MCF 10A (cell line): Measurements from ENCODE around the gene ACTL9. TPM values are rescaled to one million over a fixed set of nuclear protein-coding genes. Genes with fewer than 3 reads are reported as not detected.

Experiments used
- BruUV-seq: library from RNA; stranded (reverse); fragments of 400-500 nt; replicated peaks from 2 replicates; lab custom pipeline; 2021; lab: Mats Ljungman, UMichigan
- CTCF ChIA-PET: fragments of 300-600 bp; sonication (Branson Sonifier 250); formaldehyde crosslinking; extraction: SDS; loops from one replicate; lab custom pipeline; 2021; ENCODE audit warnings: antibody characterized with exemption, inconsistent platforms; lab: Yijun Ruan, JAX
- POLR2A ChIA-PET: fragments of 300-600, 350-650 bp; sonication (Branson Sonifier 250); formaldehyde crosslinking; extraction: SDS; loops from one replicate; lab custom pipeline; 2020; ENCODE audit warnings: antibody characterized with exemption, inconsistent platforms; lab: Yijun Ruan, JAX
- DNase-seq: peaks from one replicate; pipeline ENCODE4 v3.0.0-alpha.2; 2018; ENCODE audit not compliant: unreplicated experiment
- H3K27ac Mint-ChIP-seq: one replicate; pipeline ENCODE4 v1.8.0; 2022; ENCODE audit warnings: mild to moderate bottlenecking, low read depth, mixed read lengths; ENCODE audit not compliant: unreplicated experiment
- H3K27me3 Mint-ChIP-seq: one replicate; pipeline ENCODE4 v1.8.0; 2022; ENCODE audit warnings: mixed read lengths; ENCODE audit not compliant: insufficient read depth, unreplicated experiment
- H3K36me3 Mint-ChIP-seq: one replicate; pipeline ENCODE4 v1.8.0; 2022; ENCODE audit warnings: mild to moderate bottlenecking, moderate library complexity, mixed read lengths; ENCODE audit not compliant: insufficient read depth, unreplicated experiment
- H3K4me1 Mint-ChIP-seq: one replicate; pipeline ENCODE4 v1.8.0; 2022; ENCODE audit warnings: mixed read lengths; ENCODE audit not compliant: insufficient read depth, unreplicated experiment
- H3K4me3 Mint-ChIP-seq: one replicate; pipeline ENCODE4 v1.8.0; 2022; ENCODE audit warnings: mild to moderate bottlenecking, moderate library complexity, mixed read lengths; ENCODE audit not compliant: unreplicated experiment
- H3K9me3 Mint-ChIP-seq: one replicate; pipeline ENCODE4 v1.8.0; 2022; ENCODE audit warnings: mixed read lengths; ENCODE audit not compliant: unreplicated experiment
- intact Hi-C: fragments of 100-400 bp; cut with micrococcal nuclease; formaldehyde crosslinking; loops from 2 replicates; pipeline ENCODE4 v1.14.1; 2022
- total RNA-seq: library from RNA; stranded (reverse); gene quantifications from 2 replicates; pipeline ENCODE4 v1.2.3, GENCODE V29; 2022
- TF ChIP-seq, protein P1 (sequence below): fragments of 200-600 bp; IDR thresholded peaks from one replicate; pipeline ENCODE4 v1.8.0; 2022; ENCODE audit warnings: antibody characterized with exemption, mild to moderate bottlenecking; ENCODE audit not compliant: unreplicated experiment

ACTL9 gene
- total RNA-seq, 1 experiment from 2014 or later: not detected

DNA sequence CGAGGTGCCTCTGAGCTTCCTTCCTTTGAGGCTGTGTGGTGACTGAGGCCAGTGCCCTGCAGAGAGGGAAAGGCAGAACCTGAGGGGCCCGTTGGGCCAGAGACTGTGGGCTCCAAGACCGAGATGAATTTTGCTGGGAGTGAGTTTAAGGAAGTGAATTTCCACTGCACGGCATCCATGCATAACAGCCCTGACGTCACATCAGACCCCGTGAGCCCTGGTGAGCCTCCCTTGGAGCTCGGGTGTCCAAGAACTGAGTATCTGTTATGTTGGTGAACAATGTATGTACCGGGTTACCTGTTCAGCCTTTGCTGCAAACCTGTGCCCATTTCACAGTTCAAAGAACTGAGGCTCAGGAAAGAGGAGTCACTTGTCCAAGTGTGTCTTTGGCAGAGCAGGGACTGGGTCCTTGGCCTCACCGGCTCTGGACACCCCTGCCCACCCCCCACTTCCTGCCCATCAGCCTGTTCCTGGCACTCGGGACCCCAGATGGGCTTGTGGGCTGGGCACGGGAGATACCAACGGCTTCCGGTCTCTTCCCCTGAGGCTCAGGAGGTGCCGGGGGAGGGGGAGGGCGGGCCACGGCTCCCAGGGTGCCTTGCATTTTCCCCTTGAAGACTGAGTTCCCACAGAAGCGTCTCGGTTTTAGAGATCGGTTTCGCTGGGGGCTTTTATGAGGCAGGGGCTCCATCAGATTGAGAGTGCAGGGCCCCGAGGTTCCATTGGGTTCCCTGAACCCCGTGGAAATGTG lies 34.5 kb downstream of the ACTL9 start:
- DNase-seq: no peak
- Mint-ChIP-seq H3K27me3 (no peaks in the 10 kb centered on the region), H3K4me3 (no peak overlapping the region), H3K4me1 (no peaks in the 10 kb centered on the region), H3K36me3 (no peaks in the 10 kb centered on the region), H3K27ac (no peak overlapping the region), H3K9me3 (peaks cover 9% of the 10 kb centered on the region)
- intact Hi-C loops: no loop called here
- CTCF ChIA-PET: interaction anchor here (0.7 to 3.4 kb wide), 3 partner anchors 9 to 30 kb away, joined by 3 to 15 read pairs (median 3); no protein-coding TSS in a partner anchor
- TF ChIP-seq, protein P1, sequence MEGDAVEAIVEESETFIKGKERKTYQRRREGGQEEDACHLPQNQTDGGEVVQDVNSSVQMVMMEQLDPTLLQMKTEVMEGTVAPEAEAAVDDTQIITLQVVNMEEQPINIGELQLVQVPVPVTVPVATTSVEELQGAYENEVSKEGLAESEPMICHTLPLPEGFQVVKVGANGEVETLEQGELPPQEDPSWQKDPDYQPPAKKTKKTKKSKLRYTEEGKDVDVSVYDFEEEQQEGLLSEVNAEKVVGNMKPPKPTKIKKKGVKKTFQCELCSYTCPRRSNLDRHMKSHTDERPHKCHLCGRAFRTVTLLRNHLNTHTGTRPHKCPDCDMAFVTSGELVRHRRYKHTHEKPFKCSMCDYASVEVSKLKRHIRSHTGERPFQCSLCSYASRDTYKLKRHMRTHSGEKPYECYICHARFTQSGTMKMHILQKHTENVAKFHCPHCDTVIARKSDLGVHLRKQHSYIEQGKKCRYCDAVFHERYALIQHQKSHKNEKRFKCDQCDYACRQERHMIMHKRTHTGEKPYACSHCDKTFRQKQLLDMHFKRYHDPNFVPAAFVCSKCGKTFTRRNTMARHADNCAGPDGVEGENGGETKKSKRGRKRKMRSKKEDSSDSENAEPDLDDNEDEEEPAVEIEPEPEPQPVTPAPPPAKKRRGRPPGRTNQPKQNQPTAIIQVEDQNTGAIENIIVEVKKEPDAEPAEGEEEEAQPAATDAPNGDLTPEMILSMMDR: no peak
- no TSS peak for BruUV-seq
- POLR2A ChIA-PET: interaction anchor here (0.7 kb wide), 1 partner anchor 1127 kb away, joined by 3 read pairs; no protein-coding TSS in a partner anchor

DNA sequence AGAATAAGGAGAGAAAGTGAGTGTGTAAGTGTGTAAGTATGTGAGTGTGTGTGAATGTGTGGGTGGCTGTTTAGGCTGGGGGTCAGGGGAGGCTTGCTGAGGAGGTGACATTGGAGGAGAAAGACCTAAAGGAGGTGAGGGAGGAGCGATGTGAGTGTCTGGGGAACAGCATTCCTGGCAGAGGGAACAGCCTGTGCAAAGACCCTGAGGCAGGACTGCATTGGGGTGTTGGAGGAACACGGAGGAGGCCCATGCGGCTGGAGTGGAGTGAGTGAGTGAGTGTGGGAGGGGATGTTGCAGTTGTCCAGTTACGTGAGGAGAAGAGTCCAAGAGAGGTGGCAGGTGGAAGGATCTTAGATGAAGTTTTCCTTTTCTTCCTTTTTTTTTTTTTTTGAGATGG lies 36.3 kb downstream of the ACTL9 start:
- POLR2A ChIA-PET: no interaction called here
- no TSS peak for BruUV-seq
- intact Hi-C loops: no loop called here
- H3K4me3 Mint-ChIP-seq: no peak overlapping the region
- CTCF ChIA-PET: interaction anchor here (3.4 kb wide), 1 partner anchor 8 kb away, joined by 15 read pairs; no protein-coding TSS in a partner anchor
- DNase-seq: no peak
- no peaks in the 10 kb centered on the region for H3K4me1 Mint-ChIP-seq
- H3K36me3 Mint-ChIP-seq: no peaks in the 10 kb centered on the region
- H3K27me3 Mint-ChIP-seq: no peaks in the 10 kb centered on the region
- no peak overlapping the region for H3K27ac Mint-ChIP-seq
- H3K9me3 Mint-ChIP-seq: peaks cover 9% of the 10 kb centered on the region
- TF ChIP-seq, protein P1: no peak

DNA sequence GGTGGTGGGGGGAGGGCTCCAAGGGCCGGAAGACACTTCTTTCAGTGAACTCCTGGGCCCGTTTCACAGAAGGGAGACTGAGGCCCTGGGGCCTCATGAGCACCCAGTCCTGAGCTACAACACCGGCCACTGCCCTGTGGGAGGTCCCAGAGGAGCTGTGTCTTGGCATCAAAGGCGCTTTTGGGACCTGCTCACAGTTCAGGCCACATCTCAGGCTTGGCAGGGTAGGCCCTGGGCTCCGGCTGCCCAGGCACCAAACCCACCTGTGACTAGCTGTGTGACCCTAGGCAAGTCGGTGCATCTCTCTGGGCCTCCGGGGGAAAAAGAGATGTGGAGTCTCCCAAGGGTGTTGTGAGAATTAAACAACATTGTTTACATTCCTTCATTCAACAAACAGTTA lies 38.7 kb downstream of the ACTL9 start:
- TF ChIP-seq, protein P1: no peak
- ChIA-PET POLR2A (no interaction called here), CTCF (interaction anchor here (0.6 kb wide), 1 partner anchor 25 kb away, joined by 3 read pairs; no protein-coding TSS in a partner anchor)
- no peak for DNase-seq
- no peak overlapping the region for H3K4me3 Mint-ChIP-seq
- no peaks in the 10 kb centered on the region for H3K36me3 Mint-ChIP-seq
- H3K9me3 Mint-ChIP-seq: peaks cover 9% of the 10 kb centered on the region
- BruUV-seq: no TSS peak
- intact Hi-C loops: no loop called here
- H3K4me1 Mint-ChIP-seq: no peaks in the 10 kb centered on the region
- no peak overlapping the region for H3K27ac Mint-ChIP-seq
- H3K27me3 Mint-ChIP-seq: no peaks in the 10 kb centered on the region

DNA sequence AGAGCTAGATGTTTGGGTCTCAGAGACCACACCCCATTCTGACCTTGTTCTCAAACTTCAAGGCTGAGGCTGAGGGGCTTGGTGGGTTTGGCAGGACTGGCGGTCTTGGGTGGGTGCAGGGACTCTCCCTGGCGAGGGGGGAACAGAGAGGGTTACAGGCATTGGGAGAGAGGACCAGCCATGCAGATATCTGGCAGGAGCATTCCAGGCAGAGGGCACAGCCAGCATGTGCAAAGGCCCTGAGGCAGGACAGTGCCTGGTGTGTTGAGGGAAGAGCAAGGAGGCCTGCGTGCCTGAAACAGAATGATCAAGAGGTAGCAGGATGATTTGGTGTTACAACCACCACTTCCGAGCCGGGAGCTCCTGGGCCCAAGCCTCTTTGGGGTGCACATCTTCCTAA lies 40.7 kb downstream of the ACTL9 start:
- TF ChIP-seq, protein P1: no peak
- intact Hi-C loops: no loop called here
- ChIA-PET CTCF (interaction anchor here (0.6 kb wide), 1 partner anchor 395 kb away, joined by 5 read pairs; no protein-coding TSS in a partner anchor), POLR2A (no interaction called here)
- Mint-ChIP-seq H3K9me3 (peaks cover 9% of the 10 kb centered on the region), H3K27ac (no peak overlapping the region), H3K36me3 (no peaks in the 10 kb centered on the region), H3K4me1 (no peaks in the 10 kb centered on the region), H3K27me3 (no peaks in the 10 kb centered on the region), H3K4me3 (no peak overlapping the region)
- no peak for DNase-seq
- BruUV-seq: no TSS peak
